Stimulated activated CD4-positive, alpha-beta T cell treated with anti-CD3 and anti-CD28 coated beads, TNF-alpha, amount 100 ng/mL, for 4 hours (primary cell): ENCODE measurements around the gene PLAGL2.

Experiments
- DNase-seq, 3 experiments: peaks; one replicate each; pipeline ENCODE4 v3.0.0-alpha.2; 2020; ENCODE audit warnings: low read depth in 3 of 3

Gene PLAGL2

GRCh38 chr20:32231847-32232246, 24.3 kb upstream of the PLAGL2 start:
- DNase-seq, result no peak

- no peak for DNase-seq
These were observed 23.7 kb upstream of the PLAGL2 start for GRCh38 chr20:32231245-32231644.

- no peak for DNase-seq
These were observed 23.2 kb upstream of the PLAGL2 start for GRCh38 chr20:32230707-32231106.

- no peak for DNase-seq
These were observed 21.8 kb upstream of the PLAGL2 start for GRCh38 chr20:32229251-32229747.

- DNase-seq, result no peak
These were observed 20.5 kb upstream of the PLAGL2 start for GRCh38 chr20:32227744-32228688.

- DNase-seq, result no peak
These were observed 19.8 kb upstream of the PLAGL2 start for GRCh38 chr20:32227306-32227705.

GRCh38 chr20:32226391-32226790, 18.8 kb upstream of the PLAGL2 start:
- no peak for DNase-seq

GRCh38 chr20:32224463-32224862, 16.9 kb upstream of the PLAGL2 start:
- DNase-seq, result no peak

GRCh38 chr20:32218156-32218900, 10.8 kb upstream of the PLAGL2 start:
- DNase-seq, result no peak

- DNase-seq, result no peak
These were observed 8.9 kb upstream of the PLAGL2 start for GRCh38 chr20:32216179-32217142.

GRCh38 chr20:32215729-32216128, 8.2 kb upstream of the PLAGL2 start:
- DNase-seq, result no peak

GRCh38 chr20:32215147-32215546, 7.6 kb upstream of the PLAGL2 start:
- no peak for DNase-seq

GRCh38 chr20:32213870-32214269, 6.3 kb upstream of the PLAGL2 start:
- no peak for DNase-seq

GRCh38 chr20:32209850-32210605, 2.5 kb upstream of the PLAGL2 start:
- no peak for DNase-seq

- DNase-seq, result no peak
These were observed 1.1 kb upstream of the PLAGL2 start for GRCh38 chr20:32208499-32209154.

GRCh38 chr20:32206760-32207625, 550 bp downstream of the PLAGL2 start:
- no peak for DNase-seq

GRCh38 chr20:32205843-32206759, 1.4 kb downstream of the PLAGL2 start:
- no peak for DNase-seq
